ENCODE measurements around the gene UBTF. TPM values are rescaled to one million over a fixed set of nuclear protein-coding genes. Genes with fewer than 3 reads are reported as not detected.

The UBTF gene
- total RNA-seq, 2 experiments from 2014 or later = 148 to 158 TPM

DNA sequence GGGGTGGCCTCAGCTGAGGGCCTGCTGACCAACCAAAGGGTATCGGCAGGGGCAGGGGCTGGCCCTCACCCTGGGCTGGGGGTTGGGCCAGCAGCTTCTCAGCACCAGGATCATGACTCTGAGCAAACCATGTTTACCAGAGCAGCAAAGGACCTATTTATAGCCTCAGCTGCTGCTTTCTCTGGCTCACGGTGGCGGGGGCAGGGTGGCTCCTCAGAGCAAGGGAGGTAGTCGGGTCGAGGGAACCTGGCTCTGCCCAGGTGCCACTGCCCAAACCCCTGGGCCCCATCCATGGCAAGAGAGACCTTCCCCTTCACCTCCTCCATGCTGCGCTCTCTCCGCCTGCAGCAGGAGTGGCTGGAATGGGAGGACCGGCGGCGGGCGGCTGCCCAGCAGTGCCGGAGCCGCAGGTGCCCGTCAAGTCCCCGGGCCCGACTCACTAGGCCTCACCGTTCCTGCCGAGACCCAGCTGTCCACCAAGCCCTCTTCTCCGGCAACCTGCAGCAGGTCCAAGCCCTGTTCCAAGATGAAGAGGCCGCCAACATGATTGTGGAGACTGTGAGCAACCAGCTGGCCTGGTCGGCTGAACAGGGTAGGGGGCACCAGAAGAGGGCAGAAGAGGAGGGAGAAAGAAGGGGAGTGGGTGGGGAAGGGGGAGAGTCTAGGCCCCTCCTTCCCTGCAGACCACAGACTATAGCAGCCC lies 48.8 kb downstream of the UBTF start, which contains the start of gene ASB16:
TSS of gene ASB16 (plus strand) at position 206 of the 703 bp plus-strand sequence. CDS start at position 292, 86 bp downstream.
- Histone ChIP-seq H3K36me3 (ENCODE audit: insufficient read depth, low read length) (no peaks in the 10 kb centered on the region), H3K9me3 (ENCODE audit: control insufficient read depth in 1 of 2, insufficient read depth in 1 of 2, low read length in 2 of 2) (no peaks in the 10 kb centered on the region), H3K27ac (ENCODE audit: low read depth in 1 of 2, low read length in 2 of 2) (no peak within 1 kb of the TSS), H3K4me3 (ENCODE audit: low read length) (no peak within 1 kb of the TSS), H3K27me3 (ENCODE audit: control insufficient read depth in 1 of 2, insufficient read depth in 2 of 2, low read length in 2 of 2) (no peaks in the 10 kb centered on the region), H3K4me1 (ENCODE audit: insufficient read depth, low read length) (peaks cover 7% of the 10 kb centered on the region)
- H3K9me3 Mint-ChIP-seq = no peaks in the 10 kb centered on the region
- DNase-seq (no peak), ATAC-seq (ENCODE audit: poor library complexity) (no peak)
- POLR2A ChIA-PET = no interaction called here
- H3K36me3 Mint-ChIP-seq (ENCODE audit: low read depth) = peaks cover 3% of the 10 kb centered on the region
- intact Hi-C loops (cut with DNase I, micrococcal nuclease) = no loop called here
- H3K27ac Mint-ChIP-seq = no peak within 1 kb of the TSS
- TF ChIP-seq, protein P1, sequence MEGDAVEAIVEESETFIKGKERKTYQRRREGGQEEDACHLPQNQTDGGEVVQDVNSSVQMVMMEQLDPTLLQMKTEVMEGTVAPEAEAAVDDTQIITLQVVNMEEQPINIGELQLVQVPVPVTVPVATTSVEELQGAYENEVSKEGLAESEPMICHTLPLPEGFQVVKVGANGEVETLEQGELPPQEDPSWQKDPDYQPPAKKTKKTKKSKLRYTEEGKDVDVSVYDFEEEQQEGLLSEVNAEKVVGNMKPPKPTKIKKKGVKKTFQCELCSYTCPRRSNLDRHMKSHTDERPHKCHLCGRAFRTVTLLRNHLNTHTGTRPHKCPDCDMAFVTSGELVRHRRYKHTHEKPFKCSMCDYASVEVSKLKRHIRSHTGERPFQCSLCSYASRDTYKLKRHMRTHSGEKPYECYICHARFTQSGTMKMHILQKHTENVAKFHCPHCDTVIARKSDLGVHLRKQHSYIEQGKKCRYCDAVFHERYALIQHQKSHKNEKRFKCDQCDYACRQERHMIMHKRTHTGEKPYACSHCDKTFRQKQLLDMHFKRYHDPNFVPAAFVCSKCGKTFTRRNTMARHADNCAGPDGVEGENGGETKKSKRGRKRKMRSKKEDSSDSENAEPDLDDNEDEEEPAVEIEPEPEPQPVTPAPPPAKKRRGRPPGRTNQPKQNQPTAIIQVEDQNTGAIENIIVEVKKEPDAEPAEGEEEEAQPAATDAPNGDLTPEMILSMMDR (IDR thresholded peaks at IDR 0.05) = no peak
- no peak within 1 kb of the TSS for H3K4me3 Mint-ChIP-seq
- CTCF ChIA-PET = interaction anchor here (0.5 to 0.7 kb wide), 2 partner anchors 60 to 363 kb away, joined by 3 to 5 read pairs; no protein-coding TSS in a partner anchor
- H3K4me1 Mint-ChIP-seq (ENCODE audit: low read depth) = peaks cover 10% of the 10 kb centered on the region
- H3K27me3 Mint-ChIP-seq = no peaks in the 10 kb centered on the region

DNA sequence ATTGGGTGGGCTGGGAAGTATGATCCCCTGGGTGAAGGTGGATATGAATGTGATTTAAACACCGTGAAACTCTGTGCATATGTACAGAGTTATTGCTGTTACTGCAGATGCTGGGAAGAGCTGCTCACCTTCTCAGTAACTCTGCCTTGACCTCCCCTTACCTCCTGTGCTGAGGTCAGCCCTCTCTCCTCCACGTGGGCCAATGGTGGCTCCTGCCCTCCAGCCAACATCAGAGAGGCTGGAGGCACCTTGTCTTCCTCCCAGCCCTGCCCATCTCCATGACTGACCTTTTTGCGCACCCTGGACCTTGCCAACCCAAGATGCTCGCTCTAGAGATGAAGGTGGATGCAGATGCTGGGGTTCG lies 49.4 kb downstream of the UBTF start:
- POLR2A ChIA-PET = no interaction called here

DNA sequence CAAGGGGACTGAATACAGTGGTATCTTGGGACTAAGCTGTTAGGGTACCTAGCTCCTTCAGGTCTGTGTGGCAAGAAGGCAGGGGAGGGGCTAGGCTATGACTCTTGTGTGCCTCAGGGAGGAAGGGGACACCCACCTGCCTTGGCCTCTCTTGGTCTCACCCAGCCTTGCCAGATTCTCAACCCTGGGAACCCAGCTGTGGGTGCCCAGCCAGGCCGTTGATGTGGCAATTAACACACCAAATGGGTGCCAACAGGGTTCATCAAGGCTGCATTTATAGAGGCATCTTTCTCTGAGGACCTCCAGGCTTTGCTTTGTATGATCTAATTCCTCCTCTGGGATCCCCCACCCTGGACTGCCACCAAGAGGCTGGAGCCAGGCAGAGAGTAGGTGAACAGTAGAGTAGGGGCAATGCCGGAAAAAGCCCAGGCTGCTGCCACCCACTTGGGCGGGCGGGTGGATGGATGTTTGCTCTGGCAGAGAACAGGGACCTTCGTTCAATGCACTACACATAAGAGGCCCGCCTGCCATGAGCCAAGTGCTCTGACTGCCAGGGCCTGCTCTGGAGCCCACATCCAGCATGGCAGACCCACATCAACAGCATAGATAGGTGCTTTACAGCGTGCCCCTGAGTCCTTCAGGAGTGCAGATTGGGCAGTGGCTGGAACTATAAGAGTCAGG lies 52.2 kb downstream of the UBTF start:
- no peak for ATAC-seq (ENCODE audit: poor library complexity)

More for the DNA sequence above, 49.4 kb downstream of the UBTF start:
- Histone ChIP-seq H3K9me3 (ENCODE audit: control insufficient read depth in 1 of 2, insufficient read depth in 1 of 2, low read length in 2 of 2) (no peaks in the 10 kb centered on the region), H3K27me3 (ENCODE audit: control insufficient read depth in 1 of 2, insufficient read depth in 2 of 2, low read length in 2 of 2) (no peaks in the 10 kb centered on the region), H3K36me3 (ENCODE audit: insufficient read depth, low read length) (no peaks in the 10 kb centered on the region), H3K4me3 (ENCODE audit: low read length) (no peak overlapping the region), H3K27ac (ENCODE audit: low read depth in 1 of 2, low read length in 2 of 2) (no peak overlapping the region), H3K4me1 (ENCODE audit: insufficient read depth, low read length) (peaks cover 7% of the 10 kb centered on the region)
- no peaks in the 10 kb centered on the region for H3K27me3 Mint-ChIP-seq
- CTCF ChIA-PET = no interaction called here
- H3K4me1 Mint-ChIP-seq (ENCODE audit: low read depth) = peaks cover 10% of the 10 kb centered on the region
- TF ChIP-seq, protein P1 (IDR thresholded peaks at IDR 0.05) = no peak
- H3K36me3 Mint-ChIP-seq (ENCODE audit: low read depth) = no peaks in the 10 kb centered on the region
- no peak overlapping the region for H3K27ac Mint-ChIP-seq
- intact Hi-C loops (cut with DNase I, micrococcal nuclease) = no loop called here
- H3K4me3 Mint-ChIP-seq = no peak overlapping the region
- ATAC-seq (ENCODE audit: poor library complexity) = no peak
- no peak for DNase-seq
- H3K9me3 Mint-ChIP-seq = no peaks in the 10 kb centered on the region

More for the DNA sequence above, 52.2 kb downstream of the UBTF start:
- TF ChIP-seq, protein P1 (IDR thresholded peaks at IDR 0.05) = no peak
- CTCF ChIA-PET = interaction anchor here (0.9 kb wide), 1 partner anchor 223 kb away, joined by 3 read pairs; no protein-coding TSS in a partner anchor
- Mint-ChIP-seq H3K9me3 (no peaks in the 10 kb centered on the region), H3K36me3 (ENCODE audit: low read depth) (no peaks in the 10 kb centered on the region), H3K4me1 (ENCODE audit: low read depth) (peaks cover 10% of the 10 kb centered on the region), H3K27ac (no peak overlapping the region), H3K27me3 (no peaks in the 10 kb centered on the region), H3K4me3 (no peak overlapping the region)
- Histone ChIP-seq H3K4me1 (ENCODE audit: insufficient read depth, low read length) (peaks cover 7% of the 10 kb centered on the region), H3K36me3 (ENCODE audit: insufficient read depth, low read length) (no peaks in the 10 kb centered on the region), H3K9me3 (ENCODE audit: control insufficient read depth in 1 of 2, insufficient read depth in 1 of 2, low read length in 2 of 2) (no peaks in the 10 kb centered on the region), H3K4me3 (ENCODE audit: low read length) (no peak overlapping the region), H3K27me3 (ENCODE audit: control insufficient read depth in 1 of 2, insufficient read depth in 2 of 2, low read length in 2 of 2) (no peaks in the 10 kb centered on the region), H3K27ac (ENCODE audit: low read depth in 1 of 2, low read length in 2 of 2) (no peak overlapping the region)
- no peak for DNase-seq
- POLR2A ChIA-PET = interaction anchor here (0.6 to 1.6 kb wide), 4 partner anchors 19 to 103 kb away, joined by 5 to 17 read pairs (median 10); partner anchors contain the start of genes HDAC5 and TMUB2
- intact Hi-C loops (cut with DNase I, micrococcal nuclease) = no loop called here

Measured in CD4-positive, alpha-beta T cell (primary cell).